K562 (cell line): ENCODE results near the gene TRAF3. TPM values are rescaled to one million over a fixed set of nuclear protein-coding genes. Genes with fewer than 3 reads are reported as not detected.

ENCODE experiments used
- ATAC-seq: fragments of 200-7000 bp; cut with Tn5 transposase; 3 replicates; pipeline ENCODE4 v1.9.1; 2020; ENCODE audit warnings: moderate library complexity
- BruUV-seq: library from RNA; stranded (reverse); fragments of 400-500 nt; replicated peaks from 2 replicates; lab custom pipeline; 2021; lab: Mats Ljungman, UMichigan
- CTCF ChIA-PET: fragments of 300-600 bp; formaldehyde crosslinking; extraction: SDS; loops from one replicate; lab custom pipeline; 2021; ENCODE audit warnings: low intra/inter-chr PET ratio; lab: Yijun Ruan, JAX
- POLR2A ChIA-PET: fragments of 300-600, 350-650 bp; sonication (Branson Sonifier 250); formaldehyde crosslinking; extraction: SDS; loops from one replicate; lab custom pipeline; 2021; ENCODE audit warnings: antibody characterized with exemption, inconsistent platforms; lab: Yijun Ruan, JAX
- DNase-seq, 4 experiments: peaks; one replicate each; pipeline versions ENCODE4 v3.0.0 to v3.0.0-alpha.2; 2011 to 2018; ENCODE audit warnings: low spot score in 3 of 4, mixed read lengths in 3 of 4; ENCODE audit errors: extremely low read depth in 1 of 4
- FAIRE-seq: peaks from 2 replicates; lab custom pipeline; 2011; peaks lifted over from hg19 to GRCh38; lab: Jason Lieb, UNC
- H2AFZ ChIP-seq: 2 replicates; pipeline ENCODE4 v1.6.0; 2011; ENCODE audit warnings: low read depth, low read length, control low read depth, inconsistent platforms
- H3K27ac ChIP-seq: fragments of 200-600 bp; 3 replicates; pipeline ENCODE4 v1.8.0; 2011; ENCODE audit warnings: low read depth, mild to moderate bottlenecking, control low read depth, inconsistent platforms, low read length, moderate library complexity, mixed read lengths; ENCODE audit errors: extremely low read depth
- H3K27me3 ChIP-seq, 2 experiments: fragments of 300-600 bp in 1 of 2; 2 replicates in 1 of 2; 3 replicates in 1 of 2; pipeline versions ENCODE4 v1.6.0 to v1.8.0; 2011; ENCODE audit warnings: inconsistent platforms in 2 of 2, low read length in 2 of 2, mild to moderate bottlenecking in 1 of 2, mixed read lengths in 1 of 2, moderate library complexity in 1 of 2; ENCODE audit not compliant: control insufficient read depth in 2 of 2, insufficient read depth in 2 of 2
- H3K36me3 ChIP-seq: fragments of 300-600 bp; 3 replicates; pipeline ENCODE4 v1.8.0; 2011; ENCODE audit warnings: mild to moderate bottlenecking, low read length, inconsistent platforms; ENCODE audit not compliant: control insufficient read depth, insufficient read depth
- H3K4me1 ChIP-seq, 2 experiments: fragments of 200-600 bp in 1 of 2; replicated peaks in 1 of 2; 2 replicates in 1 of 2; 3 replicates in 1 of 2; pipeline versions ENCODE4 v1.5.1 to v1.8.0; 2011; ENCODE audit warnings: inconsistent platforms in 2 of 2, low read length in 2 of 2, mild to moderate bottlenecking in 1 of 2, mixed read lengths in 1 of 2, moderate library complexity in 1 of 2; ENCODE audit not compliant: control insufficient read depth in 2 of 2, insufficient read depth in 2 of 2
- H3K4me2 ChIP-seq: 2 replicates; pipeline ENCODE4 v1.6.1; 2011; ENCODE audit warnings: low read length, control low read depth, inconsistent platforms, mixed read lengths; ENCODE audit not compliant: insufficient read depth
- H3K4me3 ChIP-seq: fragments of 200-600 bp; sonication (generic), shearing (Covaris generic); 2 replicates; pipeline ENCODE4 v1.5.1; 2016; ENCODE audit warnings: control low read depth, inconsistent platforms
- H3K79me2 ChIP-seq: fragments of 200-600 bp; 3 replicates; pipeline ENCODE4 v1.8.0; 2011; ENCODE audit warnings: low read length, inconsistent platforms; ENCODE audit not compliant: control insufficient read depth, insufficient read depth
- H3K9ac ChIP-seq, 2 experiments: 2 replicates each; pipeline versions ENCODE4 v1.6.0 to v1.6.1; 2011; ENCODE audit warnings: low read depth in 2 of 2, low read length in 2 of 2, control low read depth in 1 of 2, inconsistent platforms in 1 of 2, mild to moderate bottlenecking in 1 of 2, mixed read lengths in 1 of 2; ENCODE audit not compliant: insufficient read depth in 1 of 2
- H3K9me1 ChIP-seq: one replicate; pipeline ENCODE4 v1.6.0; 2011; ENCODE audit warnings: inconsistent platforms, mild to moderate bottlenecking, low read length, moderate library complexity; ENCODE audit not compliant: control insufficient read depth, insufficient read depth
- H3K9me3 ChIP-seq: replicated peaks from 2 replicates; pipeline ENCODE4 v1.5.1; 2011; ENCODE audit warnings: low read depth, low read length, inconsistent platforms; ENCODE audit not compliant: control insufficient read depth, insufficient read depth
- H4K20me1 ChIP-seq: replicated peaks from 2 replicates; pipeline ENCODE4 v1.6.1; 2011; ENCODE audit warnings: low read length, inconsistent platforms, mixed read lengths; ENCODE audit not compliant: control insufficient read depth, insufficient read depth
- CBX5 ChIP-seq: IDR thresholded peaks from 2 replicates; pipeline ENCODE4 v1.6.1; 2014; ENCODE audit warnings: low read depth, borderline replicate concordance
- CXXC5 ChIP-seq: fragments of 250-450 bp; sonication (Bioruptor Pico); IDR thresholded peaks from 2 replicates; pipeline ENCODE4 v1.8.0; 2022; ENCODE audit warnings: inconsistent platforms, mild to moderate bottlenecking, moderate library complexity
- DPF2 ChIP-seq: fragments of 450-650 bp; IDR thresholded peaks from 2 replicates; pipeline ENCODE4 v1.6.1; 2016
- ESRRB ChIP-seq: fragments of 250-450 bp; sonication (Bioruptor Pico); IDR thresholded peaks from 2 replicates; pipeline ENCODE4 v1.5.0; 2020; ENCODE audit warnings: mild to moderate bottlenecking, moderate library complexity, borderline replicate concordance
- HMG20B ChIP-seq: fragments of 250-450 bp; sonication (Bioruptor Pico); IDR thresholded peaks from 2 replicates; pipeline ENCODE4 v1.5.0; 2021; ENCODE audit warnings: mild to moderate bottlenecking
- ILK ChIP-seq: fragments of 450-650 bp; IDR thresholded peaks from 2 replicates; pipeline ENCODE4 v1.6.1; 2016; ENCODE audit warnings: missing genetic modification characterization, low read depth, mild to moderate bottlenecking, missing compliant biosample characterization, moderate library complexity, borderline replicate concordance
- KDM5B ChIP-seq: fragments of 200-600 bp; sonication (generic); IDR thresholded peaks from 2 replicates; pipeline ENCODE4 v1.6.1; 2012; ENCODE audit warnings: low read depth, mild to moderate bottlenecking, moderate library complexity, low read length, control low read depth, inconsistent platforms; ENCODE audit not compliant: insufficient replicate concordance
- NFE2L1 ChIP-seq: fragments of 450-650 bp; IDR thresholded peaks from 2 replicates; pipeline ENCODE4 v1.6.1; 2016; ENCODE audit warnings: missing genetic modification characterization, low read depth, mild to moderate bottlenecking, missing compliant biosample characterization, moderate library complexity, borderline replicate concordance
- RAD21 ChIP-seq, 2 experiments: fragments of 250-450 bp in 1 of 2; fragments of 450-650 bp in 1 of 2; sonication (Bioruptor Pico) in 1 of 2; formaldehyde crosslinking in 1 of 2; IDR thresholded peaks in 1 of 2; conservative IDR thresholded peaks in 1 of 2; 2 replicates each; pipeline versions ENCODE4 v1.4.0 to v1.8.0; 2020 to 2022; ENCODE audit warnings: mild to moderate bottlenecking in 2 of 2, moderate library complexity in 1 of 2
- RB1 ChIP-seq: fragments of 450-650 bp; IDR thresholded peaks from 2 replicates; pipeline ENCODE4 v1.6.1; 2017; ENCODE audit warnings: low read depth, mild to moderate bottlenecking
- SMAD1 ChIP-seq: fragments of 150-350 bp; IDR thresholded peaks from 2 replicates; pipeline ENCODE4 v1.6.1; 2014; ENCODE audit warnings: low read length, low read depth; ENCODE audit not compliant: partially characterized antibody
- SPI1 ChIP-seq: IDR thresholded peaks from 2 replicates; pipeline ENCODE4 v1.6.1; 2011; ENCODE audit warnings: low read depth, low read length, control low read depth, borderline replicate concordance
- SUPT5H ChIP-seq: fragments of 450-650 bp; IDR thresholded peaks from 2 replicates; pipeline ENCODE4 v1.6.1; 2016
- THRAP3 ChIP-seq: fragments of 450-650 bp; IDR thresholded peaks from 2 replicates; pipeline ENCODE4 v1.6.1; 2016; ENCODE audit warnings: mild to moderate bottlenecking, inconsistent platforms, borderline replicate concordance
- XRCC5 ChIP-seq: fragments of 200-400 bp; formaldehyde crosslinking; IDR thresholded peaks from 2 replicates; pipeline ENCODE4 v1.6.1; 2017; ENCODE audit warnings: low read depth, mild to moderate bottlenecking, low read length
- ZNF121 ChIP-seq: sonication (generic); formaldehyde crosslinking; conservative IDR thresholded peaks from 2 replicates; pipeline ENCODE4 v1.8.0; 2022; ENCODE audit warnings: missing genetic modification reagents
- ZNF764 ChIP-seq: fragments of 250-450 bp; sonication (Bioruptor Pico); IDR thresholded peaks from 2 replicates; pipeline ENCODE4 v1.4.0; 2020; ENCODE audit warnings: low read depth, mild to moderate bottlenecking, moderate library complexity
- WGBS: fragments of 100-300 bp; shearing (Covaris generic); methylation state at CpG from one replicate; pipeline ENCODE4 v1.1.6; 2016; ENCODE audit warnings: low coverage, mixed read lengths; ENCODE audit not compliant: insufficient coverage; ENCODE audit errors: missing lambda C conversion rate; 5-methylcytosine and 5-hydroxymethylcytosine counted together
- in situ Hi-C: fragments of 300-500 bp; cut with MboI; formaldehyde crosslinking; loops from 4 replicates; pipeline ENCODE4 v1.15.0; 2018; ENCODE audit warnings: inconsistent platforms, mixed read lengths
- intact Hi-C: fragments of 100-400 bp; cut with micrococcal nuclease; formaldehyde crosslinking; loops from 2 replicates; pipeline ENCODE4 v1.14.2; 2022
- polyA plus RNA-seq, 8 experiments: library from polyadenylated mRNA; depleted of rRNA in 4 of 8; stranded (reverse) in 5 of 8; unstranded in 3 of 8; fragments of >200 nt; fragmentation: Nextera tagmentation in 2 of 8; fragmentation: Illumina TruSeq in 1 of 8; extraction: Ambion mirVana in 2 of 8; extraction: Trizol in 1 of 8; gene quantifications; 2 replicates each; pipeline versions ENCODE4 v1.2.1 to v1.2.3, GENCODE V29; 2011 to 2014; ENCODE audit warnings: inconsistent platforms in 1 of 8, missing spikeins in 1 of 8
- total RNA-seq, 7 experiments: library from RNA; depleted of rRNA in 6 of 7; stranded (reverse); fragments of >200 nt in 6 of 7; fragmentation: Illumina TruSeq in 2 of 7; extraction: Trizol in 2 of 7; gene quantifications; 2 replicates each; pipeline versions ENCODE4 v1.2.1 to v1.2.3, GENCODE V29; 2011 to 2021; ENCODE audit warnings: low replicate concordance in 1 of 7

TRAF3 gene
- total and polyA plus RNA-seq, 9 of the 15 experiments (the other 6 are each of a cell fraction or from before 2014, with no cell fraction given), result 0.52 to 21.3 (median 9.9) TPM

- ATAC-seq (no peak), DNase-seq (no peak), FAIRE-seq (no peak)
- no peak overlapping the region for H3K27ac ChIP-seq
- POLR2A ChIA-PET, result interaction anchor here (0.8 kb wide), 1 partner anchor 221 kb away, joined by 3 read pairs; no protein-coding TSS in a partner anchor
- no peaks in the 10 kb centered on the region for H3K9me1 ChIP-seq
- no peak overlapping the region for H3K4me2 ChIP-seq
- no peak overlapping the region for H3K4me3 ChIP-seq
- no peaks in the 10 kb centered on the region for H3K79me2 ChIP-seq
- CTCF ChIA-PET, result no interaction called here
- no peaks in the 10 kb centered on the region for H3K4me1 ChIP-seq
- BruUV-seq, result no TSS peak
- H3K36me3 ChIP-seq, result peaks cover 72% of the 10 kb centered on the region; the same call in 2 of the 3 replicates
- H2AFZ ChIP-seq, result no peak overlapping the region
- H3K27me3 ChIP-seq, result no peaks in the 10 kb centered on the region
- H3K9me3 ChIP-seq, result no peaks in the 10 kb centered on the region
- TF ChIP-seq RAD21 (CRISPR knock-in tag; conservative IDR thresholded peaks at IDR 0.05 in 1 of 2, IDR thresholded peaks at IDR 0.05 in 1 of 2) (no peak), SPI1 (peak; percentile 39; the same call in 1 of the 2 replicates), CBX5 (no peak)
- in situ Hi-C loops (no loop called here), intact Hi-C loops (no loop called here)
- no peaks in the 10 kb centered on the region for H4K20me1 ChIP-seq
- no peak overlapping the region for H3K9ac ChIP-seq
- 91% methylated on average over 6 of the region's 6 CpGs for WGBS
Observed at GRCh38 chr14:102729268-102729667, 48.0 kb upstream of the TRAF3 start.

DNA sequence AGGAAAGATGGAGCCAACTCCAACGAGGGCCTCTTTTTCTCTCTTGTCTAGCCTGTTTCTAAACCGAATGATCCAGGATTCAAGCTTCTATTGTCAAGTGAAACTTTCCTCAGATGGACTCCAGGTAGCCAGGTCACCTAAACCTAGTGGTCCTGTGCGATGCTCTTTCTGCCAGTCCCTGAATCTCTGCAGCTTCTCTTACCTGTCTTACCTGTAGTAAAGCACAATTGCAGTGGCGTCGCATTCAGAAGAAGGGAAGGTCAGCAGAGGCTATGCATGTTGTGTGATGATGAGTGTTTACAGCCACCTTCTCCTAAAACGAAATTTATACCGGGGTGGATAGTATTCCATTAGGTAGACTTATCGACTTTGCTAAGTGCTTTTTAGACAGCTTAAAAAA, 47.4 kb upstream of the TRAF3 start:
- no peak for TF ChIP-seq SUPT5H
- no peak for TF ChIP-seq RB1
- TF ChIP-seq KDM5B, result no peak
- no peak for TF ChIP-seq HMG20B
- no peak for TF ChIP-seq ILK (tag)
- TF ChIP-seq ZNF121 (CRISPR knock-in tag), result no peak
- TF ChIP-seq ESRRB (CRISPR knock-in tag), result no peak
- TF ChIP-seq DPF2, result no peak
- TF ChIP-seq NFE2L1 (tag), result no peak
- TF ChIP-seq CXXC5, result no peak
- no peak for TF ChIP-seq XRCC5
- no peak for TF ChIP-seq THRAP3
- TF ChIP-seq SMAD1, result no peak
- no peak for TF ChIP-seq ZNF764 (CRISPR knock-in tag)
- BruUV-seq, result no TSS peak
- DNase-seq, result no peak
- H3K4me2 ChIP-seq, result no peak overlapping the region
- no peaks in the 10 kb centered on the region for H3K27me3 ChIP-seq
- H3K9me3 ChIP-seq, result no peaks in the 10 kb centered on the region
- no peak overlapping the region for H2AFZ ChIP-seq
- 88% methylated on average over 6 of the region's 8 CpGs for WGBS
- H3K4me1 ChIP-seq, result no peaks in the 10 kb centered on the region
- H3K79me2 ChIP-seq, result no peaks in the 10 kb centered on the region
- H3K9ac ChIP-seq, result no peak overlapping the region
- CTCF ChIA-PET, result no interaction called here
- POLR2A ChIA-PET, result no interaction called here
- no peak overlapping the region for H3K4me3 ChIP-seq
- no peaks in the 10 kb centered on the region for H4K20me1 ChIP-seq
- ATAC-seq, result no peak
- H3K36me3 ChIP-seq, result peaks cover 67% of the 10 kb centered on the region; the same call in 2 of the 3 replicates
- FAIRE-seq, result no peak
- intact Hi-C loops, result no loop called here
- in situ Hi-C loops, result no loop called here
- no peak overlapping the region for H3K27ac ChIP-seq
- no peaks in the 10 kb centered on the region for H3K9me1 ChIP-seq
